ENCODE measurements around the gene USP32.
"Not testable (repeated sequence)": the region's sequence is repeated elsewhere in the genome, so short reads cannot be mapped to it uniquely, and the experiment has no call there.

Gene USP32

DNA sequence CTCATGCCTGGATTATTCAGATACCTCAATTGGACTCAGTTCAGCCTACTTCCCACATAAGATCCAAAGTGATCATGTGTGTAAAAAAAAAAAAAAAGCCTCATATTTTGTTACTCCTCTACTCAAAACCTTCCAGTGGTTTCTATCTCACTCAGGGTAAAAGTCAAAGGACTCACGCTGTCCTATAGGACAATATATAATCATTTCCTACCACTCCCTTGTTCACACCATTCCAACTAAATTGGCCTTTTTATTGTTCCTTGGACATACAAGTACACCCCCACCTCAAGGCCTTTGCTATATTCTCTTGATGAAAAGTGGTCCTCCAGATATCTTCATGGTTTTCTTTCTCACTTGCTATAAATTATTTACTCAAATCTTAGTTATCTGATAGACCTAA is 99.2 kb downstream of the USP32 start:
- DNase-seq, result no peak

DNA sequence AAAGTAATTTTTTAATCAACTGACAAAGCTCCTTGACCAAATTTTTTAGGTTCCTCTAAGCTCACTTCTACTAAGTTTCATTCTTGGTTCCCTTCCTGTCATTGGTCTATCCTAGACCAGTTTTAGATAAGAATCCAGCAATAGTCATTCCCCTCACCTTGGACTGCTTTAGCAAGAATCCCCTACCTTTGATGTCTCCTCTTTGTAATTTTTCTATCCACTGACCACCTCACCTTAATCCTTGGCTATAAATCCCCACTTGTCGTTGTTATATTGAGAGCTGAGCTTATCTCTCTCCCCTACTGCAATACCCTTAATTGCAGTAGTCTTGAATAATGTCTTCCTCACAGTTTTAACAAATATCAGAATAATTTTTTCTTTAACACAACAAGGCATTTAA is 107.2 kb downstream of the USP32 start:
- DNase-seq, result no peak

DNA sequence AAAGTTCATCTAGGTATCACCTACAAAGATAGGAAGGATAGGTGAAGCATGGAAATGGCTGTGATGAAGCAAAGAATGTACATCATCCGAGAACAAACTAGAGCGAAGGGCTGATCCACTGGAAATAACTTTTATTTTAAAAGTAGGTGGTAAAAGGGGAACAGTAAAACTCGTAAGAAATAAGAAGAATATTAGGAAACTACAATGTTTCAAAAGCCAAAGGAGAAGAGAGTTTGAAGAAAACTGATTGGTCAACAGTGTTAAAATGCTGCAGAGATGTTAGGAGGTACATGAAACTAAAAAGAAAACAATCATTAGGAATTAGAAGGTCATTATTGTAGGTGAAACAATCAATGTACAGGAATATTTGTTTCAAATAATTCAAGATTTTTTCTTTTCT is 108.1 kb downstream of the USP32 start:
- DNase-seq, result no peak

DNA sequence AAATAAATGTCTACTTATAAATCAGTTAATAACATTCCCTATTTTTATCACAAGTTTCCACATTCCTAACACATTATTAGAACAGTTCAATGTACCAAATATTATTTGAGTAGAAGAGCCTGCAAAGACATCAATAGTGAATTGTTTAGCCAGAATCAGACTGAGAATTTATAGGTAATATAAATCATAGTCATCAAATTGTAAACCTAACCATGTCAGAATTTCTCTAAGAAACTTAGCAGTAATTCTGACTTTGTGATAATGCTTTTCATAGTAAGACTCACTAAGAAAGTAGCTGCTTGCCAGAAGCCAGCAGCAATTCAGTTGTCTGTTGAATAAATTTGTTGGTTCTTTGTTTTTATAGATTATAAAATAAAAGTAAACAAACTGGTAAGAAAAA is 111.3 kb downstream of the USP32 start:
- DNase-seq, result no peak

DNA sequence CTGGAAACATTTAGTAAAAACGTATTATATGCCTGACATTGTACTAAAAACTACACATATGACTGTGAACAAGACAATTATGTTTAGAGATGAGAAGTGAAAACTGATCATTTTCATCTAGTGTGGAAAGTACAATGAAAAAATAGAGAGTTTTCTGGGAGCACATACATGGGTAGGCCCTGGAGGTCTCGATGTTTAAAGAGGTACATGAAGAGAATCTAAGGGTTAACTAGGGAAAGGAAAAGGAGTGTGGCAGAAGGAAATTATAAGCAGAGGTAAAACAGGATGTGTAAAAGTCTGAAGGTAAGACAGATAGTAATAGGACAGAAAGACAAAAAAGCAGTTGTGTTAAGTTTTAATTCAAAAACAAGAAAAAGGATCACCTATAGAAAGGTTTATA is 113.7 kb downstream of the USP32 start:
- DNase-seq, result no peak

DNA sequence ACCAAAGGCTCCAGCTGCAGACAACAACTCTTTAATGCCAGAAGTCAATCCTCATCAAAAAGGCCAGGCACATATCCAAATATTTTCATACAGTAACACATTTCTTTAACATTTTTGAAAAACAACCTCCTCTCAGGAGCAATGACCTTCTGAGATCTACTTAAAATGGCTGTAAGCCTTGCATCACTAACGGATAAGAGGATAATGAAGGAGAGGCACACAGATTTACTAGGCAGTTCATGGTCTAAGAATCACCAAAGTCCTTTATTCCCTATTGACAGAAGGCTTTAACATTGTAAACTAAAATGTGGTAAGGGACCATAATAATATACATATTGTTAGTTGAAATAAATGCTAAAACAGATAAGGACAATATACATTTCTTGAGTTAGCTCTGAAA is 114.7 kb downstream of the USP32 start:
- no peak for DNase-seq

DNA sequence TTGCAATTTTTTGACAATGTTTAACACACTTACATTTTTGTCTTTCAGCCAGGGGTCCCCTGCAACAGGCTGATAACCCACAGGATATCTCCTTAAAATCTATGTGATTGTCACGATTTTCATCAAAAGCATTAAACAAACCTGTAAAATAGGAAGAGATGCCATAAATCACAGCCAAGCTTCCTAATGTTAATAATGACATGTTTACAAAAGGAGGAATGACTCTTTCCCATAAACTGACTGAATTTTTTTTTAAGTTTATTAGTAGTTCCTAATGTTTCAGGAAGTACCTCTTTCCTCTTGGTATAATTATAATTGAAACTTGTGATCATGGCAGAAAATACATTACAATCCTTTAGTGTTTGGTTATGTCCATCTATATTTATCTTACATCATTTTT is 122.5 kb downstream of the USP32 start:
- DNase-seq, result no peak

DNA sequence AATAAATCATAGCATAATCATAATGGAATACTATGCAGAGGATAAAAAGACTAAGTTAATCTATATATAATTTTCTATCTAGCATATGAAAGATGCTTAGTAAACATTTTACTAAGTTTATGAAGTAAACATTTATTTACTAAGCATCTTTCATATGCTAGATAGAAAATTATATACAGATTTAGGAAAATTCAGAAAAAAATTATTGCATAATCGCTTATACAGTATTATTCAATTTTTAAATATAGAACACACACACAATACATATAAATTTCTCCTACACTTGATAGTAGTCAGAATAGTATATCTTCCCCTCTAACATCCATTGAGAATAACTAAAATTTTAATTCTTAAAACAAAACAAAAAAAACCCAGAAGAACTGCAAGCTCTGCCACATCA is 131.4 kb downstream of the USP32 start:
- DNase-seq, result no peak

DNA sequence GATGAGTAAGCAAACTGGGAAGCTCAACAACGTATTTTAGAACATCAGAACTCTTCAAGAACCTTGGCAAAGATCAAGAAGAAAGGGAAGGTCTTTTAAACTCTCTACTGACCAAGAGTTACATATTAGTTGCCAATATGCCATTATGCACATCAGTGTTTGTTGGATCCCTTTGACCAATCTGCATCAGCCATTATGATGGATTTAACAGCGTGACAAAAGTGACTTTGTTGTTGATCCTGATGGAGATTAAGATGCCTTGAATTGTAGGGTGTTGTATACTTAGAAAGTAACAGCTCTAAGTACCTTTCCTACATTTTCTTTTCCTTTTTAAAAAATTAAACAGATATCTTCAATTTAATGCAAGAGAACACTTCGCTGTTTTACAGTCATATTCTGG is 133.6 kb downstream of the USP32 start:
- DNase-seq, result no peak

DNA sequence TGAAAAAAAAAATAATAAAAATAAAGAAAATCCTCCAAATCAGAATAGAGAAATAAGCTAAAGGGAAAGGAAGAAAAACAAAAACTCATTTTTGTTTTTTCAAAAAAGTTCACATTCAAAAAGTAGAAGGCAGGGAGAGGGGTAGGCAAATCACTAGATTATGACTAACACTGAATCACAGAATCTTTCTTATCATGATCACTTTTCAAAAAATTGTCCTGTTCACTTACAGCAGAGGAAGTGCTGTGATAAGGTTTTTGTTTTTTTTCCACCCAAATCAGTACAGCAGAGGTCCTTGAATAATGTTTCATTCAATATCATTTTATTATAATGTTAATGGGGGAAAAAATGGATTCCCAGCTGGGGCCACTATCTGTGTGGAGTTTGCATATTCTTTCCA is 135.8 kb downstream of the USP32 start:
- no peak for DNase-seq

DNA sequence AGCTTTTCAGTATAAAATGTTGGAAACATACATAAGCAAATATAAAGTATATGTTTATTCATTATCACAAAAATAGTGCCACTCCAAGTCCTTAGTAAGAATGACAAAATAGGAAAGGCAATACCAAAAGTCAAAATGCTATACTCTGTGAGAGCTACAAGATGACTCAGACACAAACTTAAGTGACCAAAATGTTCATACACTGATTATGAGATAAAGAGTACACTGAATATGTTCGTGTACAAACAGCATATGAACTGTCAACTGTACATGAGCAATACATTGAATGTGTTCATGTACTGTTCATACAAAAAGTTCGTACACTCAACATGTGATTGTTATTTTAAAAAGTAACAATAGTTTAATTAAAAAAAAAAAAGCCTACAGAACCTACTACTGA is 138.9 kb downstream of the USP32 start:
- no peak for DNase-seq

DNA sequence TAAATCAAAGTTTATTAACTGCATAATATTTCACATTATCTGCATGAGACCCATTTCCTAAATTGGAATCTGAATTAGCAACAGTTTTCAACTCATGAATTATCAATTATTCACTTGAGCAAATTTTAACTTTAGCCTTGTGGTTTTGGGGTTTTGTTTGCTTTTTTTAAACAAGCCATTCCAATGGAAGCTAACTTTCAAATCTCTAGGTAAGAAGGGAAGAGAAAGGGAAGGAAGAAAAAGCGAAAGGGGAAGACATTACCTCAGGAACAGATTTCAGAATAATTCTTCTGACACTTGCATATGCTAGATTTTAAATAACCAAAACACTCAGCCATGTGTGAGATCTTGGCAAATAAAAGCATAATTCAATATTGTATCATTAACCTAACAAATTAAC is 139.5 kb downstream of the USP32 start:
- no peak for DNase-seq

DNA sequence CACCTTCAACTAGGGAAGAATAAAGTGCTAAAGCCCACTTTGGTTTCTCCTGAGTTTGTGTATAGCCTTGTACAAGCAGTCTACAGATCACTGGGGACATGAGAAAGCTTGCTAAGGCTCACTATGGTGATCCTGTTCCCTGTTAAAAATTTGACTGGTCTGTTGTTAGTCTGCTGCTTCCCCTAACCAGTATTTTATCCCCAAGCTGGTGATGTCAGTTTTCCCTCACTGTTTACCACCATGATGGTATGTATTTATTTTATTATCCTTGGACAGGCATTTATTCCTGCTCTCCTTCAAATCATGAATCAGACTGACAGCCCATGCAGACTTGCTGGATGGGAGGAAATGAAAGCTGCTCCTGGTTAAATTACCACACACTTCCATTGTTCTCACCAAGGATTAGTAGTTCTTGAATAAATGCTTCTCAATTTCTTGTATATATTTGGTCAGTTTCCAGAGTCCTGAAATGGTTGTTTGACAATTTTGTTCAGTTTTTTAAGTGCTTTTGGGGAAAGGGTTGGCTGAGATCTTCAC is 142.6 kb downstream of the USP32 start:
- DNase-seq, result no peak

DNA sequence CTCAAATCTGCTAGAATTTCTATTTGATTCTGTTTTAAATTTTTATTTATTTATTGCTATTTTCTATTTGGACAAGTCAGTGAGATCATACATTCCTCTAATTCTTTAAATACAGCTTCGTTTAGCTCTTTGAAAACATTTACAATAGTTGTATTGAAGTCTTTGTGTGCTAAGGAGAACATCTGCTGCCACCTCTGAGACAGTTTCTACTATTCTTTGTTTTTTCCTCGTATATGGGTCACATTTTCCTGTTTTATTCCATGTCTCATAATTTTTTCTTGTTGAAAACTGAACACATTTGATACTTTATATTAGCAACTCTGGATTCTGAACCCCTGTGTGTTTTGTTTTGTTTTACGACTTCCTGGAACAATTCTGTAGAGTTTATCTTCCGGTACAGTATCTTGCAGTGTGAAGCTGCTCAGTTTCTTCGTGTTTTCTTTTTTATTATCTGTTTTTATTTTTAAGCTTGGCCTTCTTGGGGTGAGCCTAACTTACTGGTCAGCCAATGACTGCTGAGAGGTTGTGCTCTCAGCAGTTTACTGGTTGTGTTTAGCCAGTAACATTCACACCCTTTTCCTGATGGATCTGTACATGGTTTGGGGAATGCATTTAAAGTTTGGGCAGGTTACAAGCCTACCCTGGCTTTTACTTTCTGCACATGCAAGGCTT is 143.2 kb downstream of the USP32 start:
- no peak for DNase-seq

DNA sequence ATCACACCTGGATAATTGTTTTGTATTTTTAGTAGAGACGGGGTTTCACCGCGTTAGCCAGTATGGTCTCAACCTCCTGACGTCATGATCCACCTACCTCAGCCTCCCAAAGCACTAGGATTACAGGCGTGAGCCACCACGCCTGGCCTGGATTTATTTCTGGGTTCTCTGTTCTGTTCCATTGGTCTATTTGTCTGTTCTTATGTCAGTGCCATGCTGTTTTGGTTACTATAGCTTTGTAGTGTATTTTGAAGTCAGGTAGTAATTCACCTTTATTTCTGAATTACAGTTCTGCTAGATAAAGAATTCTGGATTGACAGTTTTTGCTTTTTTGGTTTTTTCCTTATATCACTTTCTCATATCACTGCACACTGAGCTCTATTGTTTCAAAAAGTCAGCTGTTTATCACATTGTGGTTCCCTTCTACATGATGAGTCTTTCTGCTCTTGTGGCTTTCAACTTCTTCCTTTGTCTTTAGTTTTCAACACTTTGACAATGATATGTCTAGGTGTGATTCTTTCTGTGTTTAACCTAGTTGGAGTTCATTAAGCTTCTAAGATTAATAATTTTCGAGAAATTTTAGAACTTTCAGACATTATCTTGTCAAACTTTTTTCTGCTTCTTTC is 144.0 kb downstream of the USP32 start:
- DNase-seq, result no peak

DNA sequence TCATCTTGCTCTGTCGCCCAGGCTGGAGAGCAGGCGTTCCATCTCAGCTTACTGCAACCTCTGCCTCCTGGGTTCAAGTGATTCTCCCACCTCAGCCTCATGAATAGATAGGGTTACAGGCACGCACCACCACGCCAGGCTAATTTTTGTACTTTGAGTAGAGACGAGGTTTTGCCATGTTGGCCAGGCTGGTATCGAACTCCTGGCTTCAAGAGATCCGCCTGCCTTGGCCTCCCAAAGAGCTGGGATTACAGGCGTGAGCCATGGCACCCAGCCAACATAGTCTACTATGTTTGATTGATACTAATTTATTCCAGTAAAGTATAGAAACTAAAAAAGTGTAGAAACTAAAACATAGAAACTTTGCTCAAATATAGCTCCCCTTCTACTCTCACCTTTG is 147.3 kb downstream of the USP32 start:
- DNase-seq, result no peak

DNA sequence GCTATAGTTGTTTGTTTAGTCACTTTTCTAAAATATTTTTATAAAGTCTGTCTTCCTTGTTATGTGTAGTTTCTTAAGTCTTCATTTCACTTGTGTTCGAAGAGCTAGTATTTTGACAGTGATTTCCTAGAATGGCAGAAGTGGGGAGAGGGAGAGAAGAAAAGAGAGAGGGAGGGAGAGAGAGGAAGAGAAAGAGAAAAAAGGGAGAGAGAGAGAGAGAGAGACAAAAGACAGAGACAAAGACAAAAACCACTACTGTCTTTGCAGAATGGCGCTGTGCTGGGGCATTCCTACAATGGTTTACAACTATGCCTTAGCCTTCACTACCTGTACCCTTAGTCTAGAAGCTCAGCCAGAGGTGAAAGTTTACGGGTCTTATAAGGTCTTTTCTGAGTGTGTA is 151.6 kb downstream of the USP32 start:
- DNase-seq, result no peak

DNA sequence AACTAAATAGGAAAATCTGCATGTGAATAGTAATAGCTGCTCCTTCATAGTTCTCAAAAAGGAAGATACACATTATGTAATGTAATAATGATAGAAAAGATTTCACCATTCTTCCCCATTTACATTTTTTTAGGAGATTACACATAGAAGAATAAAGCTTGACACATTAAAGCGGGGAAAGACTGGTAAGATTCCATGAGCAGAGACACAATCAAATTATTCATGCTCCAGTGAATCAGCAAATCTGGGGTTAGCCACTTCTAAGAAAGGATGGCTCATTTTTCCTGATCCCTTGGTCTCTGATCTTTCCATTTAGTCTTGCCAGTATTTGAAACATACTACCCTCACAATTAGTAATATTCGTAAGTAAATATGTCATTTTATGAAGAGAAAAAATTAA is 160.2 kb downstream of the USP32 start:
- DNase-seq, result no peak

DNA sequence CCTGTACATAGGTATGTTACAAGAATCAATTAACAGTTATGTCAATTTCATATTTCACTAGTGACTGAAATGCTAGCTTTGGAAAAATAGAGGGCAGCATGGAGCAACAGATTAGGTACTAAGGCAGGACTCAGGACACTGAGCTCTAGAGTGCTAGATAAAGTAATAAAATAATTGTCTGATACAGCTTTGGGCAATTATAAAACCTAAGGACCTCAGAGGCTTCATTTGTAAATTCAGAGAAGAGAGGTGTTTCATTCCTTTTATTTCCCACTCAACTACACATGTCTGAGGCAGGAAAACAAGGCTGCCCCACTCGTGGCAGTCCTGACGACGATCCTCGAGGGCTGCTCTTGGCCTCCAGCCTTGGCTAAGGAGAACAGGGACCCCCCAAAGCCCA is 160.7 kb downstream of the USP32 start:
- DNase-seq, result peak; percentile 41 to 45

DNA sequence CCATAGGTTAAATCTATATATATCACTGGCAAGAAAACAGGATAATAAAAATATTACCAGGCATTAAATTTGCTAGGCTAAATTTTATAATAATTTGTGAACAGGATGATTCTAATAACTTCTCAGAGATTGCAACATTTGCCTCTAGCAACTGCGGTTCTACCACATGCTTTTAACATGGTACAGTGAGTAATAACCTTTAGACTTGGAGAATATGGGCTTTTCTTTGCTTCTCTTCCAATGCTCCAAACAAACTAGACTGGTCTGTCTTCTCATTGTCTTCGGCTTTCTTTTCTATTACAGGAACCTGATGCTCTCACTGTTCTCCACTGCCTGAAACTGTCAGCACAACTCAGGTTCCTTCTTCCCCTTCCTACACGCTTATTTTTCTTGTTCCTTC is 161.6 kb downstream of the USP32 start:
- no peak for DNase-seq

DNA sequence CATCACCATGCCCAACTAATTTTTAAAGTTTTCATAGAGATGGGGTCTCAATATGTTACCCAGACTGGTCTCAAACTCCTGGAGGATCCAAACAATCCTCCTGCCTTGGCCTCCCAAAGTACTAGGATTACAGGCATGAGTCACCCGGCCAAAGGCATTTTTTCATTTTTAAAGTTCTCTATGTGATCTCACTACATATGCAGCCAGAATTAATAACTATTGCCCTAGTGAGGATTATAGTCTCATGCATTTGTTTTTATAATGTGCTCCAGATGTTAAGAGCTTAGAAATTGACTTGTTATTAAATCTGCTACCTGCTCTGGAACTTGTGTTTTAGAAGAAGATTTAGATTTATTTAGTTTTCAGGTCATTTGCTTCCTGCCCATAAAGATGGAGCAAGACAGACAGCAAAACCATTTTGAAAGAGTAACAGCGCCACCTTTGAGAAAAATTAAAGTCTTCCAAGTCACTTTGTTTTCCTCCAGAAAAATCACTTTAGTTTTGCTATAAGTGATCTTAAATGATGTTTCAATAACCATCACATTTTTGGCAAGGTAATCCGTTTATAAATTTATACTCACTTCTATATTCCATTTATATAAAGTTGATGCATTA is 162.6 kb downstream of the USP32 start:
- no peak for DNase-seq

DNA sequence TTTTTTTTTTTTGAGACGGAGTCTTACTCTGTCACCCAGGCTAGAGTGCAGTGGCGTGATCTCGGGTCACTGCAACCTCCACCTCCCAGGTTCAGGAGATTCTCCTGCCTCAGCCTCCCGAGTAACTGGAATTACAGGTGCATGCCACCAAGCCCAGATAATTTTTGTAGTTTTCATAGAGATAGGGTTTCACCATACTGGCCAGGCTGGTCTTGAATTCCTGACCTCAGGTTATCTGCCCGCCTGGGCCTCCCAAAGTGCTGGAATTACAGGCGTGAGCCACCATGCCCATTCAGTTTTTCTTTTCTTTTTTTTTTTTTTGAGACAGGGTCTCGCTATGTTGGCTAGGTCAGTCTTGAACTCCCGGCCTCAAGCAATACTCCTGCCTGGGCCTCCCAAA is 164.7 kb downstream of the USP32 start:
- DNase-seq, result not testable (repeated sequence)

DNA sequence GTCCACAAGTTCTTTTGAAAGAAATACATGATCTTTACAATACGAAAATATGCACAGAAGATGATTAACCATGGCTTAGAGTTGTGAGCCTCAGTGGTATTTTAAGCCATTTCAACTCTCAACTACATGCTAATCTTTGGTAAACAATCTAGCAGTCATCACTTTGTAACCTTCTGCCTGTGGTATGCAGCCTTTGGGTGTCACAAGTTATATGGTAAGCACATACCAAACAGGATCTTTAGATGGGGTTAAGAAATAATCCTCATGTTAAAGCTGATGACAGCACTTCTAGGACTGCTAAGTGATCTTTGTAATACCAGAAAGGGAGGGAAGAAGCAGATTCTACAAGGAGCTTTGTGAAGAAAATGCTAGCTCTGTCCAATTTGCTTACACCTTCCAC is 167.9 kb downstream of the USP32 start:
- DNase-seq, result no peak

DNA sequence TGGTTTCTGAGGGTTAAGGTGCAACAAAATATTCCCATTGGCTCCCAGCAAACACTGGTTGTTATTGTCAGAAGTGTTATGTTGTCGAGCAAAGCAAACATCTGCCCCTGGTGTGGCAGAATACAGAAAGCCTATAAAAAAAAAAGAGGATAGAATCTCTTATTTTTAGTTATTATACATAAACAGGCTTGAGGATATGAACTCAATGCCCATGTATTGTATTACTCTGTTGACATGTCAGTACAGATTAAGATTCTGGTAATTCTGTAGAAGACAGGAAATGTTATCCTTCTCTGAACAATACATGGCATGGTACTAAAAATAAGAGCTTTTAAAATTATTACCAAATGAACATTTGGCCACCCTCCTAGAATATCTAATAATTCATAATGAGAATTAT is 168.5 kb downstream of the USP32 start:
- DNase-seq, result no peak

DNA sequence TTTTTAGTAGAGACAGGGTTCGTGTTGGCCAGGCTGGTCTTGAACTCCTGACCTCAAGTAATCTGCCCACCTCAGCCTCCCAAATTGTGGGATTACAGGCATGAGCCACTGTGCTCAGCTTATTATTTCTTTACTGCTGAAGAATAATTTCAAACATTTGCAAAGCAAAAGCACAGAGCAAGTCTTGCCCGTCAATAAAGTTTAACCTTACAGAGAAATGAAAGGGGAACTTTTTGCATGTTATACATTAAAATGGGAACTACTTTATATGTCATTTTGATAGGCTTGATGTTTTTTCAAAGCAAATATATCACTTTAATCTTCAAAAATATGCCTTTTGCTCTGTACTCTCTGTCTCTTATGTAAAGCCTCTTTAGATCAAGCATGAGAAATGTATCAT is 173.2 kb downstream of the USP32 start:
- DNase-seq, result not testable (repeated sequence)

Data from AML-193 (cell line).